Endothelial cell of umbilical vein (primary cell): ENCODE measurements around the gene WAC. TPM values are rescaled to one million over a fixed set of nuclear protein-coding genes. Genes with fewer than 3 reads are reported as not detected.

Experiments
- BruUV-seq: library from RNA; stranded (reverse); fragments of 400-500 nt; replicated peaks from 2 replicates; lab custom pipeline; 2021; lab: Mats Ljungman, UMichigan
- CTCF ChIA-PET: fragments of 300-600, 350-600 bp; sonication (Branson Sonifier 250); formaldehyde crosslinking; loops from one replicate; lab custom pipeline; 2021; ENCODE audit warnings: antibody characterized with exemption, inconsistent platforms; lab: Charles Lee
- POLR2A ChIA-PET: fragments of 300-600, 350-600 bp; sonication (Branson Sonifier 250); formaldehyde crosslinking; loops from one replicate; lab custom pipeline; 2021; ENCODE audit warnings: antibody characterized with exemption, inconsistent platforms; lab: Charles Lee
- DNase-seq: peaks from one replicate; pipeline ENCODE4 v3.0.0-alpha.2; 2011; ENCODE audit warnings: low read depth, low spot score
- FAIRE-seq: peaks from 2 replicates; lab custom pipeline; 2011; peaks lifted over from hg19 to GRCh38; lab: Jason Lieb, UNC
- H2AFZ ChIP-seq: 2 replicates; pipeline ENCODE4 v1.6.0; 2012; ENCODE audit warnings: low read depth, low read length, control low read depth, inconsistent platforms
- H3K27ac ChIP-seq: 2 replicates; pipeline ENCODE4 v1.5.1; 2011; ENCODE audit warnings: low read depth, mild to moderate bottlenecking, control low read depth, low read length, moderate library complexity; ENCODE audit not compliant: insufficient read depth
- H3K27me3 ChIP-seq, 2 experiments: 2 replicates each; pipeline versions ENCODE4 v1.6.0 to v1.6.1; 2011; ENCODE audit warnings: low read length in 2 of 2, mixed read lengths in 1 of 2; ENCODE audit not compliant: control insufficient read depth in 2 of 2, insufficient read depth in 2 of 2
- H3K36me3 ChIP-seq, 2 experiments: 2 replicates in 1 of 2; 3 replicates in 1 of 2; pipeline ENCODE4 v1.5.1; 2011; ENCODE audit warnings: low read length in 2 of 2, mild to moderate bottlenecking in 1 of 2, moderate library complexity in 1 of 2; ENCODE audit not compliant: control insufficient read depth in 2 of 2, insufficient read depth in 2 of 2; ENCODE audit errors: extremely low read depth in 1 of 2
- H3K4me1 ChIP-seq: 3 replicates; pipeline ENCODE4 v1.5.1; 2011; ENCODE audit warnings: mild to moderate bottlenecking, low read length; ENCODE audit not compliant: control insufficient read depth, insufficient read depth; ENCODE audit errors: extremely low read depth
- H3K4me2 ChIP-seq: 2 replicates; pipeline ENCODE4 v1.6.1; 2011; ENCODE audit warnings: low read length, control low read depth, mixed read lengths; ENCODE audit not compliant: insufficient read depth
- H3K4me3 ChIP-seq, 3 experiments: fragments of 200-600 bp in 1 of 3; sonication (generic), shearing (Covaris generic) in 1 of 3; replicated peaks in 1 of 3; 2 replicates each; pipeline ENCODE4 v1.5.1; 2011 to 2016; ENCODE audit warnings: control low read depth in 3 of 3, low read length in 3 of 3, mild to moderate bottlenecking in 2 of 3, inconsistent platforms in 1 of 3, low read depth in 1 of 3, moderate library complexity in 1 of 3; ENCODE audit not compliant: insufficient read depth in 1 of 3
- H3K79me2 ChIP-seq: 2 replicates; pipeline ENCODE4 v1.6.0; 2012; ENCODE audit warnings: low read length, inconsistent platforms; ENCODE audit not compliant: control insufficient read depth, insufficient read depth
- H3K9ac ChIP-seq: replicated peaks from 2 replicates; pipeline ENCODE3; 2011; ENCODE audit warnings: low read length, control low read depth; ENCODE audit not compliant: insufficient read depth; ENCODE audit errors: extremely low read depth
- H3K9me1 ChIP-seq: replicated peaks from 3 replicates; pipeline ENCODE4 v1.6.0; 2011; ENCODE audit warnings: mild to moderate bottlenecking, low read length; ENCODE audit not compliant: control insufficient read depth, insufficient read depth; ENCODE audit errors: extremely low read depth
- H3K9me3 ChIP-seq: replicated peaks from 2 replicates; pipeline ENCODE4 v1.5.1; 2012; ENCODE audit warnings: low read length, inconsistent platforms; ENCODE audit not compliant: control insufficient read depth, insufficient read depth
- H4K20me1 ChIP-seq: replicated peaks from 2 replicates; pipeline ENCODE3; 2011; ENCODE audit warnings: mild to moderate bottlenecking, low read length; ENCODE audit not compliant: control insufficient read depth, insufficient read depth; ENCODE audit errors: extremely low read depth
- EZH2 ChIP-seq: IDR thresholded peaks from 2 replicates; pipeline ENCODE4 v1.6.1; 2012; ENCODE audit warnings: borderline replicate concordance, low read depth, mild to moderate bottlenecking, moderate library complexity, low read length, inconsistent platforms; ENCODE audit not compliant: severe bottlenecking
- FOS ChIP-seq: IDR thresholded peaks from 2 replicates; pipeline ENCODE4 v1.6.1; 2011; ENCODE audit warnings: mild to moderate bottlenecking, low read length, moderate library complexity, borderline replicate concordance; ENCODE audit not compliant: insufficient read depth
- GATA2 ChIP-seq: IDR thresholded peaks from 2 replicates; pipeline ENCODE4 v1.7.0; 2011; ENCODE audit warnings: low read depth, mild to moderate bottlenecking, moderate library complexity, mixed read lengths, low read length; ENCODE audit not compliant: insufficient read length, insufficient read depth
- JUN ChIP-seq: IDR thresholded peaks from 2 replicates; pipeline ENCODE4 v1.6.1; 2011; ENCODE audit warnings: borderline replicate concordance, low read depth; ENCODE audit not compliant: insufficient read length, insufficient read depth
- MYC ChIP-seq: IDR thresholded peaks from one replicate; pipeline ENCODE4 v1.6.1; 2011; ENCODE audit warnings: mild to moderate bottlenecking, low read depth, low read length
- POLR2A ChIP-seq: IDR thresholded peaks from 2 replicates; pipeline ENCODE4 v1.6.1; 2012; ENCODE audit warnings: low read depth, mild to moderate bottlenecking, control low read depth, low read length
- POLR2AphosphoS5 ChIP-seq: IDR thresholded peaks from 2 replicates; pipeline ENCODE4 v1.6.1; 2012; ENCODE audit warnings: low read depth, mild to moderate bottlenecking, control low read depth, low read length, moderate library complexity; ENCODE audit not compliant: insufficient read depth
- dilution Hi-C: fragments of 300-500 bp; cut with MboI; formaldehyde crosslinking; loops from one replicate; pipeline ENCODE4 v1.15.0; 2019; ENCODE audit warnings: low sequenced_read_pairs; ENCODE audit not compliant: extremely low pct_ligation_motif_present
- intact Hi-C: fragments of 100-400 bp; cut with micrococcal nuclease; formaldehyde crosslinking; loops from one replicate; pipeline ENCODE4 v1.10.0; 2022
- polyA plus RNA-seq, 4 experiments: library from polyadenylated mRNA; depleted of rRNA in 3 of 4; stranded (reverse) in 3 of 4; unstranded in 1 of 4; fragments of >200 nt; gene quantifications; 2 replicates each; pipeline versions ENCODE4 v1.2.1 to v1.2.3, GENCODE V29; 2011 to 2012; ENCODE audit warnings: missing spikeins in 1 of 4
- total RNA-seq: library from RNA; stranded (reverse); gene quantifications from 2 replicates; pipeline ENCODE4 v1.2.3, GENCODE V29; 2021
- TF ChIP-seq, protein P1 (sequence below): IDR thresholded peaks from 2 replicates; pipeline ENCODE4 v1.6.1; 2011; ENCODE audit not compliant: insufficient read depth, insufficient read length
- TF ChIP-seq, protein P2 (sequence below), 2 donors: IDR thresholded peaks; 1 replicate in 1 of 2; 2 replicates in 1 of 2; pipeline ENCODE4 v1.5.1; 2011; ENCODE audit warnings: low read length in 2 of 2, mild to moderate bottlenecking in 2 of 2, moderate library complexity in 2 of 2, control low read depth in 1 of 2, inconsistent platforms in 1 of 2, low read depth in 1 of 2; ENCODE audit not compliant: insufficient read depth in 1 of 2; ENCODE audit errors: extremely low read depth in 1 of 2

Gene WAC
- total and polyA plus RNA-seq, 2 donors (not counting 3 experiments of a cell fraction or from before 2014, with no cell fraction given) = 49.2 to 101 TPM

DNA sequence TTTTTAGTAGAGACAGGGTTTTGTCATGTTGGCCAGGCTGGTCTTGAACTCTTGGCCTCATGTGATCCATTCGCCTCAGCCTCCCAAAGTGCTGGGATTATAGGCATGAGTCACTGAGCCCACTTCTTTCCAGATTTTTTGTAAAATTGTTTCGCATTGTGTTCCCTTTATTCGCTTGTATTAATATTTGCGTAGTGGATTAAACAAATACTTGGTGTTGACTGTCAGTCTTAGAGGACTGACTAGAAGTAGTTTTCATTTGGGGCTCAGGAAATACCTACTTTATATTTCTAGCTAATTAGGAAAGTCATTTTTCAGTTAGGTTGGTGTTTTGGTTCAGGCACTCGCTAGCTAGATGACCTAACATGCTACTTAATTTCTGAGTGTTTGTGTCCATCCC lies 11.1 kb downstream of the WAC start:
- ChIA-PET CTCF (no interaction called here), POLR2A (interaction anchor here (0.8 kb wide), 1 partner anchor 12 kb away, joined by 4 read pairs; no protein-coding TSS in a partner anchor)
- intact Hi-C loops (no loop called here), dilution Hi-C loops (no loop called here)
- no peak overlapping the region for H3K27ac ChIP-seq
- H2AFZ ChIP-seq = no peak overlapping the region
- no peak overlapping the region for H3K9ac ChIP-seq
- H3K79me2 ChIP-seq = peaks cover 97% of the 10 kb centered on the region
- FAIRE-seq = no peak
- no peaks in the 10 kb centered on the region for H3K9me3 ChIP-seq
- DNase-seq = no peak
- peaks cover 21% of the 10 kb centered on the region for H4K20me1 ChIP-seq
- peaks cover 7 to 32% of the 10 kb centered on the region in 2 experiments for H3K36me3 ChIP-seq
- TF ChIP-seq POLR2AphosphoS5 = no peak
- TF ChIP-seq EZH2 = no peak
- no peak for TF ChIP-seq JUN
- TF ChIP-seq, protein P1, sequence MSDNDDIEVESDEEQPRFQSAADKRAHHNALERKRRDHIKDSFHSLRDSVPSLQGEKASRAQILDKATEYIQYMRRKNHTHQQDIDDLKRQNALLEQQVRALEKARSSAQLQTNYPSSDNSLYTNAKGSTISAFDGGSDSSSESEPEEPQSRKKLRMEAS = no peak
- TF ChIP-seq, protein P2, sequence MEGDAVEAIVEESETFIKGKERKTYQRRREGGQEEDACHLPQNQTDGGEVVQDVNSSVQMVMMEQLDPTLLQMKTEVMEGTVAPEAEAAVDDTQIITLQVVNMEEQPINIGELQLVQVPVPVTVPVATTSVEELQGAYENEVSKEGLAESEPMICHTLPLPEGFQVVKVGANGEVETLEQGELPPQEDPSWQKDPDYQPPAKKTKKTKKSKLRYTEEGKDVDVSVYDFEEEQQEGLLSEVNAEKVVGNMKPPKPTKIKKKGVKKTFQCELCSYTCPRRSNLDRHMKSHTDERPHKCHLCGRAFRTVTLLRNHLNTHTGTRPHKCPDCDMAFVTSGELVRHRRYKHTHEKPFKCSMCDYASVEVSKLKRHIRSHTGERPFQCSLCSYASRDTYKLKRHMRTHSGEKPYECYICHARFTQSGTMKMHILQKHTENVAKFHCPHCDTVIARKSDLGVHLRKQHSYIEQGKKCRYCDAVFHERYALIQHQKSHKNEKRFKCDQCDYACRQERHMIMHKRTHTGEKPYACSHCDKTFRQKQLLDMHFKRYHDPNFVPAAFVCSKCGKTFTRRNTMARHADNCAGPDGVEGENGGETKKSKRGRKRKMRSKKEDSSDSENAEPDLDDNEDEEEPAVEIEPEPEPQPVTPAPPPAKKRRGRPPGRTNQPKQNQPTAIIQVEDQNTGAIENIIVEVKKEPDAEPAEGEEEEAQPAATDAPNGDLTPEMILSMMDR (IDR thresholded peaks at IDR 0.05; ENCODE audit: extremely low read depth in 1 of 2, insufficient read depth in 1 of 2, low read depth in 1 of 2, low read length in 2 of 2) = no peak
- no peak for TF ChIP-seq MYC
- no peak for TF ChIP-seq FOS
- no peak for TF ChIP-seq GATA2
- no peak for TF ChIP-seq POLR2A
- H3K4me1 ChIP-seq = peaks cover 4% of the 10 kb centered on the region
- H3K27me3 ChIP-seq = no peaks in the 10 kb centered on the region
- H3K4me3 ChIP-seq = no peak overlapping the region
- no peak overlapping the region for H3K4me2 ChIP-seq
- no TSS peak for BruUV-seq
- H3K9me1 ChIP-seq = no peaks in the 10 kb centered on the region
